GM12878 (cell line): Measurements from ENCODE around the gene CDYL.

Experiments
- ATF7 ChIP-seq: fragments of 450-650 bp; IDR thresholded peaks from 2 replicates; pipeline ENCODE4 v1.6.1; 2016; ENCODE audit warnings: low read depth, mild to moderate bottlenecking
- EZH2 ChIP-seq: IDR thresholded peaks from 2 replicates; pipeline ENCODE4 v1.6.1; 2012; ENCODE audit warnings: low read depth, mild to moderate bottlenecking, control low read depth, inconsistent platforms, low read length, borderline replicate concordance; ENCODE audit not compliant: control insufficient read depth
- FOS ChIP-seq: IDR thresholded peaks from 3 replicates; pipeline ENCODE4 v1.6.1; 2011; ENCODE audit warnings: borderline replicate concordance; ENCODE audit not compliant: insufficient read length; ENCODE audit errors: extremely low read depth
- GABPA ChIP-seq: IDR thresholded peaks from 2 replicates; pipeline ENCODE4 v1.6.1; 2014; ENCODE audit warnings: antibody characterized with exemption, low read depth, mild to moderate bottlenecking, inconsistent platforms
- NFYB ChIP-seq: IDR thresholded peaks from 2 replicates; pipeline ENCODE4 v1.6.1; 2011; ENCODE audit warnings: low read depth, mild to moderate bottlenecking, low read length, improper control_type of control experiment, moderate library complexity; ENCODE audit not compliant: insufficient read depth
- POLR2A ChIP-seq: IDR thresholded peaks from 2 replicates; pipeline ENCODE4 v1.6.1; 2011; ENCODE audit warnings: low read depth, mild to moderate bottlenecking, low read length
- POLR2AphosphoS5 ChIP-seq: IDR thresholded peaks from 2 replicates; pipeline ENCODE4 v1.6.1; 2011; ENCODE audit warnings: mild to moderate bottlenecking, low read length, inconsistent platforms
- SIN3A ChIP-seq: IDR thresholded peaks from 2 replicates; pipeline ENCODE4 v1.6.1; 2012; ENCODE audit warnings: low read depth, low read length, improper control_type of control experiment
- TCF12 ChIP-seq: IDR thresholded peaks from 2 replicates; pipeline ENCODE4 v1.6.1; 2011; ENCODE audit warnings: low read depth, mild to moderate bottlenecking, low read length
- WRNIP1 ChIP-seq: IDR thresholded peaks from 2 replicates; pipeline ENCODE4 v1.6.1; 2011; ENCODE audit warnings: low read depth, low read length, improper control_type of control experiment, borderline replicate concordance
- TF ChIP-seq, protein P1 (sequence below), 3 experiments: IDR thresholded peaks in 2 of 3; conservative IDR thresholded peaks in 1 of 3; 2 replicates each; pipeline ENCODE4 v1.5.1; 2011; ENCODE audit warnings: low read depth in 3 of 3, low read length in 3 of 3, mild to moderate bottlenecking in 3 of 3, control low read depth in 2 of 3, moderate library complexity in 2 of 3, inconsistent platforms in 1 of 3, mixed read lengths in 1 of 3; ENCODE audit not compliant: control insufficient read depth in 2 of 3, insufficient read depth in 1 of 3; ENCODE audit errors: extremely low read depth in 1 of 3
- TF ChIP-seq, protein P2 (sequence below): IDR thresholded peaks from 2 replicates; pipeline ENCODE4 v1.6.1; 2011; ENCODE audit warnings: mild to moderate bottlenecking, low read depth, low read length, moderate library complexity; ENCODE audit not compliant: insufficient replicate concordance

DNA sequence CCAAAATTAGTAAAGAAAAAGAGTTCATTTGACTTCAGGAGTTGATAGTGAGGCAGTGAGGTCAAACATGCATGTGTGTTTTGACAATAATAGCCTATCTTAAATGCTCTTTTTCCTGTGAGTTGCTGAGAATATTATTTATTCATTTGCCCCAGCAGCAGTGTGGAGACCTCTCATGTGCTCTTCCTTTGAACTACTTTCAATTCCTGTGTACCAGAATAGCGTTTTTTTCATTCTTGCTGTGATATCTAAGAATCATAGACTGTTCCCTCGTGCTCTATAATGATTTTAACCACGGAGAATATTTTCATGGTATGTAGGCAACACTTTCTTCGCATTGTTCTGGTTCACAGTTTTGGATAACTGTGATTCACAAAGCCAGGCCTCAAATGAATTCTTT is 5.2 kb downstream of the CDYL start:
- TF ChIP-seq EZH2 (no peak), FOS (no peak), GABPA (no peak), POLR2AphosphoS5 (no peak), ATF7 (no peak), SIN3A (no peak), NFYB (no peak), POLR2A (no peak), TCF12 (no peak), WRNIP1 (no peak)
- TF ChIP-seq, protein P1, sequence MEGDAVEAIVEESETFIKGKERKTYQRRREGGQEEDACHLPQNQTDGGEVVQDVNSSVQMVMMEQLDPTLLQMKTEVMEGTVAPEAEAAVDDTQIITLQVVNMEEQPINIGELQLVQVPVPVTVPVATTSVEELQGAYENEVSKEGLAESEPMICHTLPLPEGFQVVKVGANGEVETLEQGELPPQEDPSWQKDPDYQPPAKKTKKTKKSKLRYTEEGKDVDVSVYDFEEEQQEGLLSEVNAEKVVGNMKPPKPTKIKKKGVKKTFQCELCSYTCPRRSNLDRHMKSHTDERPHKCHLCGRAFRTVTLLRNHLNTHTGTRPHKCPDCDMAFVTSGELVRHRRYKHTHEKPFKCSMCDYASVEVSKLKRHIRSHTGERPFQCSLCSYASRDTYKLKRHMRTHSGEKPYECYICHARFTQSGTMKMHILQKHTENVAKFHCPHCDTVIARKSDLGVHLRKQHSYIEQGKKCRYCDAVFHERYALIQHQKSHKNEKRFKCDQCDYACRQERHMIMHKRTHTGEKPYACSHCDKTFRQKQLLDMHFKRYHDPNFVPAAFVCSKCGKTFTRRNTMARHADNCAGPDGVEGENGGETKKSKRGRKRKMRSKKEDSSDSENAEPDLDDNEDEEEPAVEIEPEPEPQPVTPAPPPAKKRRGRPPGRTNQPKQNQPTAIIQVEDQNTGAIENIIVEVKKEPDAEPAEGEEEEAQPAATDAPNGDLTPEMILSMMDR (IDR thresholded peaks at IDR 0.05 in 2 of 3, conservative IDR thresholded peaks at IDR 0.05 in 1 of 3; ENCODE audit: control insufficient read depth in 2 of 3, extremely low read depth in 1 of 3, insufficient read depth in 1 of 3, low read depth in 3 of 3, low read length in 3 of 3): no peak
- TF ChIP-seq, protein P2, sequence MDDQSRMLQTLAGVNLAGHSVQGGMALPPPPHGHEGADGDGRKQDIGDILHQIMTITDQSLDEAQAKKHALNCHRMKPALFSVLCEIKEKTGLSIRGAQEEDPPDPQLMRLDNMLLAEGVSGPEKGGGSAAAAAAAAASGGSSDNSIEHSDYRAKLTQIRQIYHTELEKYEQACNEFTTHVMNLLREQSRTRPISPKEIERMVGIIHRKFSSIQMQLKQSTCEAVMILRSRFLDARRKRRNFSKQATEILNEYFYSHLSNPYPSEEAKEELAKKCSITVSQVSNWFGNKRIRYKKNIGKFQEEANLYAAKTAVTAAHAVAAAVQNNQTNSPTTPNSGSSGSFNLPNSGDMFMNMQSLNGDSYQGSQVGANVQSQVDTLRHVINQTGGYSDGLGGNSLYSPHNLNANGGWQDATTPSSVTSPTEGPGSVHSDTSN: no peak
